NCI-H446 (cell line): Measurements from ENCODE around the gene YBX3.

Experiments
- DNase-seq, 2 experiments: peaks; one replicate each; lab custom pipeline; 2025; lab: John Stamatoyannopoulos, UW

Gene YBX3

DNA sequence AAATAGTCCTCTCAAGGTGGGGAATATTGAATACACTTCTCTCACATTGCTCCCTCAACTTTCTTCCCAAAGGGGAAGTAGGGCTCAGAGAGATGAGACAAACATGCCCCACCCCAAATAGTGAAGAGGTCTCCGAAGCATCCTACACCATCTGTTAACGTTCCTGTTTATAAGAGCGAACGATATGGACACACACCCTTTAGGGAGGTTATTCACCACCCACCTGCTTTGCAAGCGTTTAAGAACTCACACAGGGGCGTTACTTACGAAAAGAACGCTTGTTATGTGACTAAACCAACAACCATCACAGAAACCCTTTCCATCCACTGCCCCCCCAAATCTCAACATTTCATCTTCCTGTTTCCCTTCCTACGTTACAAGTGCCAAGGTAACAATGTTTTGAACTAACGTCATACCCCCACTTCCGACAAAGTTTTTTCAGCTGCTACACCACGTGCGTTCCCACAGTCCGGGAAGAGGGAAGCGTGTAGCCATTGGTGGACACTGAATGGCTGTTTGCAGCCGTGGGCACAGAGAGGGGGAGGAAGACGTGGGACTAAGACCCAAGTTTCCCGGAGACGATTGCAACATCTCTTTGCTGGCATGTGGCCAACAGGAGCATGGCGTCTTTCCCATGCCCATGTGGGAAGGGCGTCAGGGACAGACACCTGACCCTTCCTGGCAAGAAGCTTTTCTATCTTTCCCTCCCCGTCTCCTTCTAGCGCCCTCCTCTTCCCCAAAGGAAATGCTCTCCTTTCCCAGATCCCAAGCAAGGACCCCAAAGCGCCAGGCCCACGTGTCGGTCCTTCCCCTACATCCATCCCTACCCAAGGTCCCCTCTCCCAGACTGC, 1.2 kb downstream of the YBX3 start:
- peak; percentile 20 to 57 for DNase-seq

DNA sequence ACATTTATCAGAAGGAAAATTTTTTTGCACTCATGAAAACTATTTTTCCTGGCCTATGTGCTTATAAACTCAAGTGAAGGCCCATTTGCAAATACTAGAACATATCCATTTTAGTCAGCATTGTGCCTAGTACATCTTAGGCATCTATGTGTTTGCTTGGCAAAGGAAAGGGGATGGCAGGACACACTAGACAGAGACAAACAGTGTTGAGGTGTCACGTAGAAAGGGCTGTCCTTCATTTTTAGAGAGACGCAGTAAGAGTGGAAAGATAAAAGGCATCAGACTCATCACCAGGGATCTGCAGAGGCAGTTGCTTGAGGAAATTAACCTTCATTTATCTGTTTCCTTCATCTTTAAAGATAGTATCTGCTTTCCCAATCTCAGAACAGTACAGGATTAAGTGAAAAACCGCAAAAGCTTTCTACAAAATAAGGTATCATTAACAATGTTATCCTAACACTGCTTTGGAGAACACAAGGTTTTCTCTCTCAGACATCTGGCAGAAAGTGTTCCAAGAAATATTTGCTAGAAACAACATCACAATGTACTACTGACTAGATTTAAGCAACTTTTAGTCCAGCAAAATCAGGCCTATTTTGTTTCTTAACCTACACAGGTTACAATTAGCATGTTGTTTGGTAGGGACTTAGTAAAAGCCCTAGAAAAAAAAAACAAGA, 2.0 kb downstream of the YBX3 start:
- no peak for DNase-seq

DNA sequence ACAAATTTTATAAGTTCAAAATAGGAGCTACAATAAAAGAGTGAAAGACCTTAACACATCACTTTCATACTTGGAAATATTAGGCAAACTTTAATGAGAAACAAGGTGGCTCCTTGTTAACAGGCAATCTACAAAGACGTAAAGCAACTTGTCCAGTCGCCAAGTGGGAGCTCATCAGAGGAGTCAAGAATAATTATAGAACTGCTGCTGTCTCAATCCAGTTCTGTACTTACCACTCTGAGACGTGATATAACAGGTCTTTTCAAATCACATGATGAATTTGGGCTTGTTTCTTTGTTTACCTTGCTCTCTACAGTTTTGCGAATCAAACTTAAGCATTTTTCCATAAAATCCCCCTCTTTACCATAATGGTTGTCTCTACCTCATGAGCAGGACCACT, 3.6 kb downstream of the YBX3 start:
- DNase-seq = no peak

DNA sequence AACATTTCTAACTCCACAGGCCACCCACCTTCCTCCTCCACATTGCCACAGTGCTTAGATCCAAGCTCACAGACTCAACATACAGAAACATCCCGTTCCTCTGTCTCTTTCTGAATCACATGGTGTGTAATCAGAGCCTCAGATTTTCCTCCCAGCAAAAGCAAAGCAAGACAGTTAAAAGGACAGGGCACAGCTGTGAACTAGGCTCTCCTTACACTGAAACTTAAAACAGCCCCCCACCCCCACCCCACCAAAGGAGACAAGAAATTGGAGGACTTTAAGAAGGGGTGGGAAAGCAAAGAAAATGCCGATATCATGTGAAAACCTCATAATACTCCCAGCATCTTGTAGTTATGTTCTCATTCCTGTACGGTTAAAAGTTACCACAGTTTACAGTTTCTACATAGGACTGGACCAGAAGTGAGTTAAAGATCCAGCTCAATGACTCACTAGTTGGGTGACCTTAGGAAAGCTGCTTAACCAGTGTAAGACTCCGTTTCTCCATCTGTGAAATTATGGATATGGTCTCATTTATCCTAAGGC, 4.8 kb downstream of the YBX3 start:
- no peak for DNase-seq

DNA sequence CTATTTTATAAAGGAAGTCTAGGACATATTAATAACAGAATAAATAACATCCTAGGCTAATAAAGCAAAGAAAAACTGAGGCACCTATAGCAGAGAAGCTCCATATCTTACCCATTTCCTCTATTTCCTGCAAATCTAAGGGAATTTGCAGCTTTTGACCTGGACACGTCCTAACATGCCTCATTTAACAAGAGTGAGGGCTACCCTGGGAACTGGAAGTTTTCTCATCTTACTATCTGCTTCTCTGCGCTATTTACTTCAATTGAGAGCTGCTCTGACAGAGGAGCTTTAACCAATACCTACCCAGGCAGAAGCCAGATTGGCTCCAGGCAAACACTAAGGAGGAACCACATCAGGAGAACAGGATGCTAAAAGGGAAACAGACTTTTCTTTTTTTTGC, 5.7 kb downstream of the YBX3 start:
- DNase-seq = no peak

DNA sequence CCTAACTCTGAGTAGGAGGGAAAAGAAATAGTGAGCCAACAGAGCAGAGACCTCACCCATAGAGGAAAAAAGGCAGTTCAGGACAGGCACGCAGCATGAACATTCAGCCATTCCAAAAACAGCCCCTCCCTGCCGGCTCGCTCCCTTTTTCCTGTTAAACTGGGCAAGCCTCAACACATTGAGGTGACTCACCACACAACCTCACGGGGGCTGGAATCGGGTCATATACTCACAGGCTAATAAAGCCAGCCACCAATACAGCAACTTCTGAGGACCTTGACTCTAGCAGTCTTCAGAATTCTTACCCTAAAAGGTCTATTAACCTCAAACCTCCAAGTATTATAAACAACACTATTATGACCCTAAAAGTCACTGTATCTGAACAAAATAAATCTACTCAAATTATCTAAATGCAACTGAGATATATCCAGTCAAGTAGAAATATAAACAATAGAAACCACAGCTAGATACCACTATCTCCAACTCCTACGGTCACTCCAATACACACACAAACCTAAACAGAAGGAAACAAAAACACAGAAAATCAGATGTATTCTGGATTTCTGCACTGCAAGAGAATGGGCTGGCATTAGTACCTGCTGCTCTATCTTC, 6.3 kb downstream of the YBX3 start:
- peak in 1 of 2 experiments; percentile 52 for DNase-seq

DNA sequence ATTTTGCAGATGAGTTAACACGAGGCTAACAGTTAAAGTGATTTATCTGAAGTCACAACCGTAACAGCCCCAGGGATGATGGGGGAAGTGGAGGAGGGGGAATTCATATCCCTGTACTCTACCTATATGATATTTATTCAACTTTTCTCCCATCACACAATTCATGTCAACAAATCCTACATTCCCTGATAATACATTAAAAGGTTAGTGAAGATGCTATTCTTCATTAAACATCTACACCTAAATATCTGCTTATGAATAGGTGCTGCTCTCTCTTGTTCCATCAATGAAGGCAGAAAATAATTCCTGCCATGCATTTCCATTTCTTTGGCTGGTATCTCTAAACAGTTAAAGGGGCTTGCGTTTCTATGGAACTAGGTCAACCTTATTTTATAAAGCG, 6.8 kb downstream of the YBX3 start:
- no peak for DNase-seq

DNA sequence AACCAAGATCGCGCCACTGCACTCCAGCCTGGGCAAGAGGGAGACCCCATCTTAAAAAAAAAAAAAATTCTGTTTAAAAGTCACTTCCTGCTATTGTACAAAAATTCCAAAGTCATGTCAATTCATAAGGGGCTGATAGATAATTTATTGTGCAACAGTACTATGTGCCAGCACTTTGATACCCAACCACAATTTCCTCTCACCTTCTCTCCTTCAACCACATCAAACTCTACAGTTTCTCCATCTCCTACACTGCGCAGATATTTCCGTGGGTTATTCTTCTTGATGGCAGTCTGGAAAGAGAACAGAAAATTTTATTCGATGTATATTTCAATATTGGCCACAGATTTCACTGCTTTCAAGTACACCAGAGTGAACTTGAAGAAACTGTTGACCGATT, 7.6 kb downstream of the YBX3 start:
- DNase-seq = no peak

DNA sequence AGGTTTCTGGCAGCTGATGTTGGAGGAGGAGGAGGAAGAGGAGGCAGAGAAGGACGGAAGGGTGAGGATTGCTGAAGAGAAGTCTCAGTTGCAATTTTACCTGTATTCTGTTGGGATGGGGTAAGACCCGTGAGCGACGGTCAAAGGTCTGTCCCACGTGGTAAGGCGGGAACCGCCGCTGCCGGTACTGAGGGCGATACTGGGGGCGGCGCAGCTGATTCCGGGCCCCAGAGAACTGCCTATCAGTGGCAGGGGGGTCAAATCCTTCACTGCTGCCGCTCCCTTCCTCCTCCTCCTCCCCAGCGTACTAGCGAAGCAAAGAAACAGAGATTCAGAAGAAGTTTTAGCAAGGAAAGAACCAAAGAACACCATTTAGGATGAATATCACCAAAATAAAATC, 13.3 kb downstream of the YBX3 start:
- no peak for DNase-seq

DNA sequence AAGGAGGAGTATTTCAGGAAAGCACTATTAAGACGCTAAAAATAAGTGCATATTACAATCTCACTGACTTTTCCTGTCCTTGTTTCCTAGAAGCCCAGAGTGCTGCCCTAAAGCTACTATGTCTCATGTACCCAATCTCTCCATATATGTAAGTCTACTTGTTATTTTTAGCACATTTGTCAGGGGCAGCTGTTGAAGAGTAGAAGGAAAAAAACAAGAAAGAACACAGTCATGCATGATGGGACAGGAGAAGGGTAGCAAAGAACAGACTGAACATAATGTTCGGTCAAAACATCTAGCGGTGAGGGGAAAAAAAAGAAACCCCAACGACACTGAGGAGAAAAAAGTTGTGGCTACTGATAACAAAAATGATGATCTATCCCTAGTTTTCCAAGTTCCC, 14.3 kb downstream of the YBX3 start:
- no peak for DNase-seq

DNA sequence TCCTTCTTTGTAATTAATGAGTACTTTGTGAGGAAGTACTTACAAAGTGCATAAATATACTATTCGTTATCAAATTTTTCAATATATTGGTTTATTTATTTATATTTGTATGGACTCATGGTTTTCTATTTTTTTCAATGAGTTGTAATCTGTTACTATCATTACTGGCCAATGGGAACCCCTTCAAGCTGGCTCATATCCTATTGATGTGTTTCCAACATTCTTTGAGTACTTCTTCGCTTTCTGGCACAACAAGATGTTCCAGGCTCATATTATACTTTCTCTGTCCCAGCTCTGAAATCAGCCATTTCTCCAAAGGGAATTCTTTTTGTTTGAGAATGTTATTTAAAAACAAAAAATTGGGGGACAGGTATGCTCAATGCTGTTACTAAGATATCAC, 17.5 kb downstream of the YBX3 start:
- no peak for DNase-seq

DNA sequence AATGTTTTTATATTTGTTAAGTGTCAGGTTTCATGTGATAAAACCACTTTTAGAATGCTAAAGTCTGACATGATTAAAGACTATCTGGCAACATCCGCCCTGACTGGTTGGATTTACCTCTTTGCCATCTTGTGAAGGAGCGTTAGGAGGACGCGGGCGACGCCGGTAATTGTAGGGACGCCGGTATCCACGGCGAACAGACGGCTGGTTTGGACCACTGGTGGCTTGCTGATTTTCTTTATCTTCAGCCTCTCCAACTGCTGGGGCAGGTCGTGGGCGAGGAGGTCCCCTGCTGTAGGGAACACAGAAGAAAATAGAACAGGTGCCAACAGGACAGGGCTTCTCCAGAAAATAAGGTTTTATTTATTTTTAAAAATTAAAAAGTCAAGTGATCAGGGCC, 21.3 kb downstream of the YBX3 start:
- no peak for DNase-seq

DNA sequence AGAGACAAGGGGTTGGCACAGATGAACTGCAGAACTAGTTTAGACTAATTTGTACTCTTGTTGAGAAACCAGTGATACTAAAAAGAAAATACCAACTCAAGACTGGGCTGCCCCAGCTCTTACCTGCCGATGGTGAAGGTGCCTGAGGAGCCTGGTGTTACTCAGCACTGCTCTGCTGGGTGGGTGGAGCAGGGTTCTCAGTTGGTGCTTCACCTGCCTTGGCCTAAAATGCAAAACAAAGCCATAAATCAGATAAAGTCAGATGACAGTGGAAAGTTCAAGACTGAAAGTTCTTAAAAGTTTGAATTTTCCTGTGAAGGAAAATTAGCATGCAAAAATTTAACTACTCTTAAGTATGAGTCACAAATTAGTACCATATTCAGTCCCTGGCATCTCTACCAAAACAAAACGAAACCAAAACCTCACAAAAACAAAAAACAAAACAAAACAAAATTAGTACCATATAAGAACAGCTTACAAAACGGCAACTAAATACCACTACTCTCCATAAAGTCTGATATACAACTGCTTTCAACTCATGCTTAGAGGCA, 21.9 kb downstream of the YBX3 start:
- DNase-seq = no peak

DNA sequence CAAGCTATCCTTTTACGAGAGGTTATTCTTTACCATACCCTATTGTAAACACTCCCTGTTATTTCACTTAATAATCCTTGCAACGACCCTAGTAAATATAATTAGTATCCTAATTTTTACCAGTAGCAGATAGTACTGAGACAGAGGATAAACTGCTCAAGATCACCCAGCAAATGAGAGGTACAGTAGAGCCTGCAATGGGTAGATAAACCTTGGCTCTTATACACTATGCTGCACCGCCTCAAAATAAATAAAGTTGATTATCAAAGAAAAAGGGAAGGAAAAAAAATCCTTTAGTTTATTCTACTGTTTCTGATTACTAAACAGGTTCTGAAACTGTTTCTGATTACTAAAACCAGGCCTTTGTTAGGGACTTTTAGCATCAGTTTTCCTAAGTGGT, 22.5 kb downstream of the YBX3 start:
- no peak for DNase-seq

DNA sequence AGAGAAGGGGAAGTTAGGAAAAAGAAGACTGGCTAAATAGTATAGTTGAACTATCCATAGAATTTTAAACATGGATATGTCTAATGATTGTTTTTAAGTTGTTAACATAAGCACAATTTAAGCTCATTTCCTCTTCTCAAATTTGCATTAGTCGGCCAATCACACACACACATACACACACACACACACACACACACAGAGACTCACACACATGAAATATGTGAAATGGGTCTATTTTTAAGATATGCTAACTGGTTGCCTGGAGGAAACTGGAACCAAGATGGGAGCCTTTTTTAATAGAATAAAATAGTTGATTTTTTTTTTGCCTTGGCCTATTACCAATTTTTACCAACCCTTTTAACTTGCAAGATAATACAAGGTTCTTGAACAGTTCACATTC, 25.3 kb downstream of the YBX3 start:
- no peak for DNase-seq

DNA sequence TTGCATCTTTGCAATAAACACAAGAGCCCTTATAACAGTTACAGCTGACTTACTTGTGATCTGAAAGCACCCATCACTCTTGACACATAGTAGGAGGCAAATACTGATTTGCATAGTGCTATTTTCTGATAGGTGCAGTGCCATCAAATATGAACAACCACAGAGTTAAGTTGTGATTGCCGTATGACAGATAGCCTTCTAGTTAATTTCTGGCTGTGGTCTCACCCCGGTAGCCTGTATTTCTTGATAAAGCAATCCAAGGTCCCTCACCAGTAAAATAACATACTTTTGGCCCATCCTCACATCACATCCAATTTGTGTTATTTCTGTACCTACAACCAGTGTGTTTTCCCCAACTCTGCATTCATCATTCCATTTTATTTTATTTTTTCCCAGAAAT, 26.0 kb downstream of the YBX3 start:
- DNase-seq = no peak

DNA sequence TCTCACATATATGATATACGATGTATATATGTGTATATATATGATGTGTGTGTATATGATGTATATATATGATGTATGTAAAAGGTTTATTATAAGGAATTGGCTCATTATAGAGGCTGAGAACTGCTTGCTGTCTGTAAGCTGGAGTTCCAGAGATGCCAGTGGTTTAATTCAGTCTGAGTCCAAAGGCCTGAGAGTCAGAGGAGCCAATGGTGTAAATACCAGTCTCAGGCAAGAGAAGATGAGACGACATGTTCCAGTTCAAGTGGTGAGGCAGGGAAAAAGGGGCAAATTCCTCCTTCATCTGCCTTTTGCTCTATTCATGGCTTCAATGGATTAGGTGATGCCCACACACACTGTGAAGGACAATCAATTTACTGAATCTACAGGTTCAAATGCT, 32.2 kb downstream of the YBX3 start:
- no peak for DNase-seq

DNA sequence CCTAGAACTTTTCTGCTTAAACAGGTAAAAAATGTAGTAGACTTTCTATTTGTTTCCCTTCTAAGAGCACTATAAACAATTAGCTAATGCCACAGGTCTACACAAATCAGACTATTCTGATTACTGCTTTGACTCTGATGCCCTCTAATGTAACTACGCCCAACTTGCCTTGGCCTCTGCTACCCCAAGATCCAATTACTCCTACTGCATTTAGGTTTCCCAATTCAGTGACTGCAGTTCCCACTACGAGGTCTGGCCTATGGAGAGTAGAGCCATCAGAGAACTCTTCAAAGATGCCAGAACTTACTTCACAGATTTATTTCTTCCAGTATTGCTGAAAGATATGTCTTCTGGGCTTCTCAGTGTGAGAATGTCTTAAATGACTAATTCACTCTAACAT, 34.0 kb downstream of the YBX3 start:
- DNase-seq = no peak

DNA sequence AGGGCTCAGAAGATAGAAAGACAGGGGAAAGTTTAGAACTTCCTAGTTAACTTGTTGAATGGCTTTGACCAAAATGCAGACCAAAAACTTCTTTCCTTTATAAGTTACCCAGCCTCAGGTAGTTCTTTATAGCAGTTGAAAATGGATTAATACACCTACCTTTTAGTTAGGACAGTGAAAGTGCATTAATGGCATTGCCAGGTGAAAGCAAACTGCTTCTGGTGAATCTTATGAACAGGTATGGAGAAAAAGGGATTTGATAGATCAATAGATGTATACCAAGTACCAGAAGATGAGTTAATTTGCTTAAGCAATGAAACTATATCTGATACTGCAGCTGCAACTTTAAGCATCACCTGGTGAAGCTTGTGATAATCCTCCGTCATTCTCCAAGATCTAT, 35.1 kb downstream of the YBX3 start:
- no peak for DNase-seq

DNA sequence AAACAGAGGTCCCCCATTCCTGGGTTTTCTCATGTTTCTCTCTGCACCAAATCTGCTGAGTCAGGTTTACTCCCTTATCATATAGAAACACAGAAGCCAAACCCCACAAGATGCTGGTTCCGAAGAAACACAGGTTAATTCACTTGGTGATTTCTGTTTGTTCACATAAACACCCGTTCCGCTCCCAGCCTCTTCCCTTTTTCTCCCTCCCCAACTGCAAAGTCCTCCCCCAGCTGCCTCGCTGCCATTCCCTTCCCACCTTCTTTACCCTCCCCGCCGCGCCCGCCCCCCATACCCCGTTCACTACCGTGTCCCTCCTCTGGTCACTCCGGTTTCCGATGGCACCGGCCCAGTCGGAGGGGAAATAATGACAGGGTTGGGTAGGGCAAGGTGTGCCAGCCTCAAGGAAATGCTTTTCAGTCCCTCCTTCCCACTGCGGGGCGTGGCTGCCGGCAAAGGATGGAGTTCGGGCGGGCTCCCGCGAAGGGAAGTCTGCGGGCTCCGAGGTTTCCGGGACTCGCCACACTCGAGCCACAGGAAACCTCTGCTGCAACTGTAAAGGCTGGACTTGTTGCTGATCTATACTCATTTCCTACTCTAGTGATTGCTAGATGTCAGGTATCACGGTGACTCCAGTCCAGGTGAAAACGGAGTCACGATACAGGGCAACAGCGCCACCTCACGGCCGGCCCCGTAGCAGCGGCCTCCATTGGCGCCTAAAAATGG, 49.3 kb downstream of the YBX3 start, which contains the start of gene STYK1:
Gene STYK1, minus strand, starts transcription at position 394 of the 726 bp plus-strand sequence. CDS start 39,434 bp downstream, outside the sequence.
- DNase-seq = no peak

DNA sequence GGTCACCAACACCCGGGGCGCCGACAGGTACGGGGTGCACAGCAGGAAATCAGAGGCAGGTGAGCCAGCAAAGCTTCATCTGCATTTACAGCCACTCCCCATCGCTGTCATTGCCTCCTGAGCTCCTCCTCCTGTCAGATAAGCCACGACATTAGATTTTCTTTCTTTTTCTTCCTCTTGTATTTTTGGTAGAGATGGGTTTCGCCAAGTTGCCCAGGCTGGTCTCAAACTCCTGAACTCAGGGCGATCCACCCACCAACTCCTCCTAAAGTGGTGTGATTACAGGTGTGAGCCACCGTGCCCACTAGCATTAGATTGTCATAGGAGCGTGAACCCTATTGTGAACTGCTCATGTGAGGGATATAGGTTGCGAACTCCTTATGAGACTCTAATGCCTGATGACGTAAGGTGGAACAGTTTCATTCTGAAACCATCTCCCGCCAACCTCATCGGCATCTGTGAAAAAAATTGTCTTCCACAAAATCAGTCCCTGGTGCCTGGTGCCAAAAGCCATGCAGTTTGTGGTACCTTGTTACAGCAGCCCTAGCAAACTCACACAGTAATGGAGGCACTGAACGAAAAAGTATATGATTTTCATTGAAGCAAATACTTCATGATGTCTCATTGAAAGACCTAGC, 50.8 kb downstream of the YBX3 start:
- DNase-seq = no peak
